ENCODE results near the gene FAT2. TPM values are rescaled to one million over a fixed set of nuclear protein-coding genes. Genes with fewer than 3 reads are reported as not detected.

Gene FAT2
- total RNA-seq, 2 experiments from 2014 or later: not detected

GRCh38 chr5:151569132-151570046 is 21.7 kb downstream of the FAT2 start:
- H2AFZ ChIP-seq (ENCODE audit: low read length): no peak overlapping the region
- H3K9me3 ChIP-seq (ENCODE audit: low read length): no peaks in the 10 kb centered on the region
- DNase-seq (ENCODE audit: low spot score): no peak
- no peak overlapping the region for H3K4me3 ChIP-seq (ENCODE audit: low read depth, low read length, poor library complexity, severe bottlenecking)
- TF ChIP-seq EZH2phosphoT487 (IDR thresholded peaks at IDR 0.05; ENCODE audit: borderline replicate concordance, low read depth, low read length) (no peak), CTCF (conservative IDR thresholded peaks at IDR 0.05; ENCODE audit: low read length) (no peak)
- H3K4me2 ChIP-seq (ENCODE audit: low read length): no peak overlapping the region
- no peaks in the 10 kb centered on the region for H3K36me3 ChIP-seq (ENCODE audit: insufficient read depth, low read length)
- BruUV-seq (replicated peaks): no TSS peak
- no peaks in the 10 kb centered on the region for H4K20me1 ChIP-seq (ENCODE audit: insufficient read depth, low read length)
- CTCF ChIA-PET (ENCODE audit: unreplicated experiment): no interaction called here
- POLR2A ChIA-PET: interaction anchor here (0.6 kb wide), 1 partner anchor 132 kb away, joined by 3 read pairs; no protein-coding TSS in a partner anchor
- H3K9me2 ChIP-seq (ENCODE audit: insufficient read depth, low read length): no peaks in the 10 kb centered on the region
- no peaks in the 10 kb centered on the region for H3K79me2 ChIP-seq (ENCODE audit: insufficient read depth, low read depth, low read length)
- H3K27ac ChIP-seq (ENCODE audit: low read depth, low read length, poor library complexity, severe bottlenecking): no peak overlapping the region
- intact Hi-C loops (cut with micrococcal nuclease; ENCODE audit: unreplicated experiment): no loop called here
- no peaks in the 10 kb centered on the region for H3K4me1 ChIP-seq (ENCODE audit: insufficient read depth, low read length, poor library complexity, severe bottlenecking)

GRCh38 chr5:151568036-151568435 is 23.1 kb downstream of the FAT2 start:
- Histone ChIP-seq H4K20me1 (ENCODE audit: insufficient read depth, low read length) (no peaks in the 10 kb centered on the region), H3K4me2 (ENCODE audit: low read length) (no peak overlapping the region), H3K36me3 (ENCODE audit: insufficient read depth, low read length) (no peaks in the 10 kb centered on the region), H3K27ac (ENCODE audit: low read depth, low read length, poor library complexity, severe bottlenecking) (no peak overlapping the region), H3K79me2 (ENCODE audit: insufficient read depth, low read depth, low read length) (no peaks in the 10 kb centered on the region), H3K4me3 (ENCODE audit: low read depth, low read length, poor library complexity, severe bottlenecking) (no peak overlapping the region), H3K9me3 (ENCODE audit: low read length) (no peaks in the 10 kb centered on the region), H3K4me1 (ENCODE audit: insufficient read depth, low read length, poor library complexity, severe bottlenecking) (no peaks in the 10 kb centered on the region), H2AFZ (ENCODE audit: low read length) (no peak overlapping the region), H3K9me2 (ENCODE audit: insufficient read depth, low read length) (no peaks in the 10 kb centered on the region)
- no peak for TF ChIP-seq CTCF (conservative IDR thresholded peaks at IDR 0.05; ENCODE audit: low read length)
- TF ChIP-seq EZH2phosphoT487 (IDR thresholded peaks at IDR 0.05; ENCODE audit: borderline replicate concordance, low read depth, low read length): no peak
- POLR2A ChIA-PET: interaction anchor here (0.6 kb wide), 1 partner anchor 102 kb away, joined by 3 read pairs; no protein-coding TSS in a partner anchor
- CTCF ChIA-PET (ENCODE audit: unreplicated experiment): no interaction called here
- intact Hi-C loops (cut with micrococcal nuclease; ENCODE audit: unreplicated experiment): no loop called here
- DNase-seq (ENCODE audit: low spot score): no peak
- no TSS peak for BruUV-seq (replicated peaks)

GRCh38 chr5:151565971-151566370 is 25.2 kb downstream of the FAT2 start:
- intact Hi-C loops (cut with micrococcal nuclease; ENCODE audit: unreplicated experiment): no loop called here
- Histone ChIP-seq H3K36me3 (ENCODE audit: insufficient read depth, low read length) (no peaks in the 10 kb centered on the region), H3K9me3 (ENCODE audit: low read length) (no peaks in the 10 kb centered on the region), H3K27ac (ENCODE audit: low read depth, low read length, poor library complexity, severe bottlenecking) (no peak overlapping the region), H3K9me2 (ENCODE audit: insufficient read depth, low read length) (no peaks in the 10 kb centered on the region), H3K4me2 (ENCODE audit: low read length) (no peak overlapping the region), H3K79me2 (ENCODE audit: insufficient read depth, low read depth, low read length) (no peaks in the 10 kb centered on the region), H4K20me1 (ENCODE audit: insufficient read depth, low read length) (no peaks in the 10 kb centered on the region), H2AFZ (ENCODE audit: low read length) (no peak overlapping the region), H3K4me3 (ENCODE audit: low read depth, low read length, poor library complexity, severe bottlenecking) (no peak overlapping the region), H3K4me1 (ENCODE audit: insufficient read depth, low read length, poor library complexity, severe bottlenecking) (no peaks in the 10 kb centered on the region)
- DNase-seq (ENCODE audit: low spot score): no peak
- CTCF ChIA-PET (ENCODE audit: unreplicated experiment): no interaction called here
- POLR2A ChIA-PET: no interaction called here
- no peak for TF ChIP-seq EZH2phosphoT487 (IDR thresholded peaks at IDR 0.05; ENCODE audit: borderline replicate concordance, low read depth, low read length)
- no peak for TF ChIP-seq CTCF (conservative IDR thresholded peaks at IDR 0.05; ENCODE audit: low read length)
- no TSS peak for BruUV-seq (replicated peaks)

Data from OCI-LY7 (cell line).